A549 (cell line): ENCODE measurements around the gene GPR32.

Experiments
- BHLHE40 ChIP-seq: IDR thresholded peaks from 2 replicates; pipeline ENCODE4 v1.6.1; 2012; ENCODE audit warnings: low read depth, low read length, inconsistent platforms
- CEBPB ChIP-seq, 2 experiments: fragments of >200 bp in 1 of 2; sonication (Bioruptor Twin) in 1 of 2; formaldehyde crosslinking in 1 of 2; IDR thresholded peaks; 2 replicates each; pipeline ENCODE4 v1.6.1; 2012 to 2016
- CHD4 ChIP-seq: fragments of 200-600 bp; sonication (generic); IDR thresholded peaks from 2 replicates; pipeline ENCODE4 v1.6.1; 2016; ENCODE audit warnings: antibody characterized with exemption, mild to moderate bottlenecking, borderline replicate concordance
- CTCF ChIP-seq: fragments of >200 bp; sonication (Bioruptor Twin); formaldehyde crosslinking; IDR thresholded peaks from 3 replicates; pipeline ENCODE4 v1.5.1; 2016
- POLR2A ChIP-seq: IDR thresholded peaks from 2 replicates; pipeline ENCODE4 v1.6.1; 2012; ENCODE audit warnings: mild to moderate bottlenecking, low read length

- no peak for TF ChIP-seq CTCF
- TF ChIP-seq CHD4, result no peak
- TF ChIP-seq CEBPB (IDR thresholded peaks at IDR 0.05), result no peak
- no peak for TF ChIP-seq POLR2A
- no peak for TF ChIP-seq BHLHE40
Measured at GRCh38 chr19:50817941-50818858, 47.9 kb downstream of the GPR32 start.
